GM12873 (cell line): ENCODE measurements around the gene PRKCSH.
A peak's percentile ranks its signal among the peaks of the same experiment; 100 is the strongest.

Experiments
- TF ChIP-seq, protein P1 (sequence below): IDR thresholded peaks from 2 replicates; pipeline ENCODE4 v1.5.1; 2012; ENCODE audit warnings: low read depth, mild to moderate bottlenecking, moderate library complexity, low read length, control low read depth; ENCODE audit not compliant: insufficient read depth; ENCODE audit errors: missing control alignments

Gene PRKCSH, protein sequence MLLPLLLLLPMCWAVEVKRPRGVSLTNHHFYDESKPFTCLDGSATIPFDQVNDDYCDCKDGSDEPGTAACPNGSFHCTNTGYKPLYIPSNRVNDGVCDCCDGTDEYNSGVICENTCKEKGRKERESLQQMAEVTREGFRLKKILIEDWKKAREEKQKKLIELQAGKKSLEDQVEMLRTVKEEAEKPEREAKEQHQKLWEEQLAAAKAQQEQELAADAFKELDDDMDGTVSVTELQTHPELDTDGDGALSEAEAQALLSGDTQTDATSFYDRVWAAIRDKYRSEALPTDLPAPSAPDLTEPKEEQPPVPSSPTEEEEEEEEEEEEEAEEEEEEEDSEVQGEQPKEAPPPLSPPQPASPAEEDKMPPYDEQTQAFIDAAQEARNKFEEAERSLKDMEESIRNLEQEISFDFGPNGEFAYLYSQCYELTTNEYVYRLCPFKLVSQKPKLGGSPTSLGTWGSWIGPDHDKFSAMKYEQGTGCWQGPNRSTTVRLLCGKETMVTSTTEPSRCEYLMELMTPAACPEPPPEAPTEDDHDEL

DNA sequence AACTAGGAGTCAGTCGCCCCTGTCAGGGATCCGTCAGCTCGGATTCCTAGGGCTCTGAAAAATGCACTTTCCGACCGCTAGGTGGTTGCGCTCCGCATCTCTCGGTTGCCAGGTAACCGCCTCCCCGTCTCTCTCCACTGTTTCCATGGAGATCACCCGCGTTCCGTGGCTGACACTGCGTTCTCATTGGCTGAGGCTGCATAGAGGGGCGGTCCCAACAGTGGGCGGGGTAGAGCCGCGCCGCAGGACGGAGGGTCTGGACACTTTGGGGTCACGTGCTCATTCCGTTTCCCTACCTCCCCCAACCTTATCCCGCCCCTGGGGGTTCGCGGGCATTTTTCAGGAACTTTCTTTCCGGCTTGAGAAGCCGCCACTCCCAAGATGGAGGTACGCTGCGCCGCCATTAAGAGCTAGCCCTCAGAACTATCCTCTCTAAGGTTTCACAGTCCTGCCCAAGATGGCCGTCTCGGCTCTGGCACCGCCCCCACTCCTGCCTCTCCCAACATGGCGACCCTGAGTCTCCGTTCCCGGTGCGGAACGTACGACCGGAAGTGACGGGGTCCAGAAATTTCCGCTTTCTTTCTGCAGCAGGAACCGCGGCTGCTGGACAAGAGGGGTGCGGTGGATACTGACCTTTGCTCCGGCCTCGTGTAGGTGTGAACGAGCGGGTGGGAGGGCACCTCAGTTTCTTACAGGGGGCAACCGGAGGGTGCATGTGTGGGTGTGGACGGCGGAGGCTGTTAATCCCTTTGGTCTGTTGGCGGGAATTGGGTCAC, at the start of gene PRKCSH, which contains the start of gene ODAD3:
PRKCSH (plus strand) TSS at position 579 of the 776 bp plus-strand sequence. CDS start 483 bp downstream, outside the sequence.
ODAD3 (minus strand) TSS at position 65 of the 776 bp plus-strand sequence. CDS start 105 bp downstream, outside the sequence.
- TF ChIP-seq, protein P1, sequence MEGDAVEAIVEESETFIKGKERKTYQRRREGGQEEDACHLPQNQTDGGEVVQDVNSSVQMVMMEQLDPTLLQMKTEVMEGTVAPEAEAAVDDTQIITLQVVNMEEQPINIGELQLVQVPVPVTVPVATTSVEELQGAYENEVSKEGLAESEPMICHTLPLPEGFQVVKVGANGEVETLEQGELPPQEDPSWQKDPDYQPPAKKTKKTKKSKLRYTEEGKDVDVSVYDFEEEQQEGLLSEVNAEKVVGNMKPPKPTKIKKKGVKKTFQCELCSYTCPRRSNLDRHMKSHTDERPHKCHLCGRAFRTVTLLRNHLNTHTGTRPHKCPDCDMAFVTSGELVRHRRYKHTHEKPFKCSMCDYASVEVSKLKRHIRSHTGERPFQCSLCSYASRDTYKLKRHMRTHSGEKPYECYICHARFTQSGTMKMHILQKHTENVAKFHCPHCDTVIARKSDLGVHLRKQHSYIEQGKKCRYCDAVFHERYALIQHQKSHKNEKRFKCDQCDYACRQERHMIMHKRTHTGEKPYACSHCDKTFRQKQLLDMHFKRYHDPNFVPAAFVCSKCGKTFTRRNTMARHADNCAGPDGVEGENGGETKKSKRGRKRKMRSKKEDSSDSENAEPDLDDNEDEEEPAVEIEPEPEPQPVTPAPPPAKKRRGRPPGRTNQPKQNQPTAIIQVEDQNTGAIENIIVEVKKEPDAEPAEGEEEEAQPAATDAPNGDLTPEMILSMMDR: peak; percentile 96

DNA sequence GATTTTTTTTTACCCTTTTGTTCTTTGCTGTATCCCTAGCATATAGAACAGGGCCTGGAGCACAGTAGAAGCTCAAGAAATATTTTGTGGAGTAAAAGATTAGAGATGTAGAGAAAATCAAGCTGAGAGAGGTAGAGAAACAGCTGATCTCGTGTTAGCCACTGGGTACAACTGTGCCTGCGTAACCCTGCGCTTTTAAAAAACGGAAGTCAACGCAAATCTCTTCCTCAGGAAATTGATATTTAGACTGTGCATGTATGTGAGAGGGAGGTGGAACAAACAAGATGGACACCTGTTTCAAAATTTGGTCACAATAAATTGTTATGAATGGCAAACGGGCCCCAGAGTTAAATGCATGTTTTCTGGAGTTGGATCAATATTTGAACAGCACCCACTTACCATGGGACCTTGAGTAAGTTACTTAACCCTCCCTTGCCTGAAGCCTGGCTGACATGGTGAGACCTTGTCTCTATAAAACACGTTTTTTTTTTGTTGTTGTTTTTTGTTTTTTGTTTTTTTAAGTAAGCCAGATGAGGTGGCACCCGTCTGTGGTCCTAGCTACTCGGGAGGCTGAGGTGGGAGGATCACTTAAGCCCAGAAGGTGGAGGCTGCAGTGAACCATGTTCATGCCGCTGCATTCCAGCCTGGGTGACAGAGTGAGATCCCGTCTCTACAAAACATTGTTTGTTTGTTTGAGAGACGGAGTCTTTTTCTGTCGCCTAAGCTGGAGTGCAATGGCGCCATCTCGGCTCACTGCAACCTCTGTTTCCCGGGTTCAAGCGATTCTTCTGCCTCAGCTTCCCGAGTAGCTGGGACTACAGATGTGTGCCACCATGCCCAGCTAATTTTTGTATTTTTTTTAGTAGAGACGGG, 48.0 kb upstream of the PRKCSH start:
- TF ChIP-seq, protein P1: no peak

DNA sequence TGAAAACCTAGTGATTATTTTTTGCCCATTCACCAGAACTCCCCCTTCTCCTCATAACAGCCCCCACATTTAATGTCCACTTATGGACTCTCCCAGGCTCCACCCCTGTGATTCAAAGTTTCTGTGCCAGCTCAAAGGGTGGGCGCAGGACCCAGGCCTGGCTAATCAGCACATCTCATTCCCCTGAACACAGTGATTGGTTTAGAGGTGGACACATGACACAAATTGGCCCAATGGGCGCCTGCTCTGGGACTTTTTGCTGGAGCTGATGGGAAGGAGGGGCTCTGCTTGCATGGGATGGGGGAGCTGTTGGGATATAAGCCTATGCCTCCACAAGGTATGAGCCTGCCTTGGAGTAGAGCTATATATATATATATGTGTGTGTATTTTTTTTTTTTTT, 45.1 kb upstream of the PRKCSH start:
- TF ChIP-seq, protein P1: no peak

DNA sequence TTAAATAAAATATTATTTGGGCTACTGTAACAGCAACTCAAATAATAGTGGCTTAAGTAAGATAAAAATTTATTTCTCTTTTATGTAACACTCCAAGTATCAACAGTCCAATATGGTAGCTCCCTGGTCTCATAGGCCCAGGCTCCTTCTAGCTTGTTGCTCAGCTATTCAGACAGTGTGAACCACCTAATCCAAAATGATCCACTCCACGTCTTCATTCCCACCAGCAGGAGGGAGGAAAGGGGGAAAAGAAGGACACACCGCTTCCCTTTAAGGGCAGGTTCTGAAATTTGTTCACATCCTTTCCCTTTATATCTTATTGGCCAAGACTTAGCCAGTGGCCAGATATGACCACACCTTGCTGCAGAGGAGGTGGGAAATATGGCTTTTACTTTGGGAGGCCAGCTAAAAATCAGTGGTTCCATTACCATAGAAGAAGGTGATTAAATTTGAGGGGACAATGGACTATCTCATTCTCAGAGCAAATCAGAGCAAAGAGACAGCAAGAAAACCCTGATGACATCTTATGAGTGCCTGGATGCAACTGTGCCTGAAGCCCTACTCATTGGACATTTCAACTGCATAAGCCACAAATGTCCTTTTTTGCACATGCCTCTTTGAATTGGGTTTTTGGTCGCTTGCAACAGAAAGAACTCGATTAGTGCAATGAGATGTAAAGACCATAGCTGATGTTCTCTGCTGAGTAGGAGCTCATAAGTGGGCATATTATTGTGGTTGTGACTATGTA, 44.3 kb upstream of the PRKCSH start:
- TF ChIP-seq, protein P1: no peak

DNA sequence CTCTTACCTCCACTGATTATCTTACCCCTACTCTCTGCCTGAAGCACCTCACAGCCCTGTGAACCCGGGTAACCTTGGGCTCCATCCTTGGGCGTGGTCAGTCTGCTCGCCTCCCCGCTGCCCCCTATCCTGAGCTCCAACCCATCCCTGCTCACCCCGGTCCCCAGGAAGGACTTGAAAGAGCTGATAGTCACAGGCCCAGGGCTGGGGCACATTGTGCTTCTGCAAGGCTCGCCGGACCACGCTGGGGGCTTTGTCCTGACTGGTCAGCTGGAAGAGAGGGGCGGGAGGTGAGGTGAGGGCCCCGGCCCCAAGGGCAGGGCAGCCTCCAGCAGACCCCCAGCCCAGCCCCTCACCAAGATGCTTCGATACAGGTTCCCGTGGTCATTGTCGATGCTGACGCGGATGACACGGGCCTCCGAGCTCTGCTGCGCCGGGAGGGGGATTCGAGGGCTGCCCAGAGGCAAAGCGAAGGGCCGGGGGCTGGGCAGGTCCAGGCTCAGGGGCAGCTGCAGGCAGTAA, 38.3 kb upstream of the PRKCSH start:
- TF ChIP-seq, protein P1: no peak

DNA sequence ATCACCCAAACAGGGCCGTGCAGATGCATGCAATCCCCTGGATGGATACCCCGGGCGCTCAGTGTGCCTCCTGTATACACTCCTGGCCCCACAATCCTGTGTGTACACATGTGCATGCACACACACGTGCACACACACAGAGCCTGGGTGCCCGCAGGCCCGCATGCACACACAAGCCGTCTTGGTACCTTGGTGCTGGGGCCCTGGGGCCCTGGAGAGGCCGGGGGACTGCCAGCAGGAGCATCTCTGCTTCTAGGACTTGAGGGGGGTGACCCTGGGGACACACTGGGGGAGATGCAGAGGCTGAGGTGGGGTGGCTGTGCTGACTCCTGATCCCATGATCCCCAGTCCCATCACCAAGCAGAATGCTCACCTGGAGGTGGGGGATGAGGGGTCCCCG, 35.8 kb upstream of the PRKCSH start:
- TF ChIP-seq, protein P1: no peak
